Large intestine (tissue), 3 donors: Measurements from ENCODE around the gene SLC2A13. TPM values are rescaled to one million over a fixed set of nuclear protein-coding genes. Genes with fewer than 3 reads are reported as not detected.
"Not testable (repeated sequence)": the region's sequence is repeated elsewhere in the genome, so short reads cannot be mapped to it uniquely, and the experiment has no call there.

Source experiments
- DNase-seq, 2 donors: peaks; one replicate each; pipeline versions ENCODE4 v3.0.0 to v3.0.0-alpha.2; 2013
- H3K27ac ChIP-seq: one replicate; pipeline ENCODE4 v1.5.1; 2013; ENCODE audit warnings: low read length
- H3K27me3 ChIP-seq: 2 replicates; pipeline ENCODE4 v1.6.1; 2013; ENCODE audit warnings: low read length; ENCODE audit not compliant: control insufficient read depth, insufficient read depth
- H3K36me3 ChIP-seq: 2 replicates; pipeline ENCODE4 v1.6.1; 2013; ENCODE audit warnings: low read length; ENCODE audit not compliant: control insufficient read depth, insufficient read depth
- H3K4me1 ChIP-seq: one replicate; pipeline ENCODE4 v1.6.1; 2013; ENCODE audit warnings: low read length; ENCODE audit not compliant: control insufficient read depth, insufficient read depth
- H3K4me3 ChIP-seq: one replicate; pipeline ENCODE4 v1.5.1; 2013; ENCODE audit warnings: low read length
- H3K9me3 ChIP-seq: one replicate; pipeline ENCODE4 v1.6.1; 2013; ENCODE audit warnings: mild to moderate bottlenecking, low read depth, low read length, moderate library complexity; ENCODE audit not compliant: control insufficient read depth
- WGBS: methylation state at CpG from one replicate; pipeline ENCODE4 v1.1.5; 2013; ENCODE audit warnings: low lambda C conversion rate; ENCODE audit not compliant: insufficient coverage; 5-methylcytosine and 5-hydroxymethylcytosine counted together
- polyA plus RNA-seq: library from polyadenylated mRNA; unstranded; fragments of 120-200 nt; gene quantifications from one replicate; pipeline ENCODE4 v1.2.1, GENCODE V29; 2013

SLC2A13 gene
- polyA plus RNA-seq, 1 donor: 21.4 TPM

GRCh38 chr12:39831587-39832315 is 274.1 kb downstream of the SLC2A13 start:
- no peak for DNase-seq
- 50% methylated on average over 1 of the region's 1 CpG for WGBS
- H3K9me3 ChIP-seq: no peaks in the 10 kb centered on the region
- H3K36me3 ChIP-seq: no peaks in the 10 kb centered on the region
- H3K4me3 ChIP-seq: no peak overlapping the region
- no peaks in the 10 kb centered on the region for H3K27me3 ChIP-seq
- H3K4me1 ChIP-seq: no peaks in the 10 kb centered on the region
- no peak overlapping the region for H3K27ac ChIP-seq

- Histone ChIP-seq H3K36me3 (no peaks in the 10 kb centered on the region), H3K4me3 (no peak overlapping the region), H3K4me1 (no peaks in the 10 kb centered on the region), H3K27me3 (no peaks in the 10 kb centered on the region), H3K9me3 (no peaks in the 10 kb centered on the region), H3K27ac (no peak overlapping the region)
- 60% methylated on average over 2 of the region's 5 CpGs for WGBS
- DNase-seq: no peak
Measured at GRCh38 chr12:39830852-39831520, 274.9 kb downstream of the SLC2A13 start.

GRCh38 chr12:39830171-39830570 is 275.7 kb downstream of the SLC2A13 start:
- H3K36me3 ChIP-seq: no peaks in the 10 kb centered on the region
- DNase-seq: no peak
- no peaks in the 10 kb centered on the region for H3K27me3 ChIP-seq
- H3K9me3 ChIP-seq: no peaks in the 10 kb centered on the region
- H3K27ac ChIP-seq: no peak overlapping the region
- H3K4me1 ChIP-seq: no peaks in the 10 kb centered on the region
- no CpG with 5 or more reads among the region's 4 CpGs for WGBS
- H3K4me3 ChIP-seq: no peak overlapping the region

- H3K4me1 ChIP-seq: no peaks in the 10 kb centered on the region
- no peak overlapping the region for H3K27ac ChIP-seq
- no peaks in the 10 kb centered on the region for H3K36me3 ChIP-seq
- no peaks in the 10 kb centered on the region for H3K27me3 ChIP-seq
- WGBS: 80% methylated on average over 1 of the region's 3 CpGs
- H3K9me3 ChIP-seq: no peaks in the 10 kb centered on the region
- DNase-seq: no peak
- H3K4me3 ChIP-seq: no peak overlapping the region
Measured at GRCh38 chr12:39824505-39825212, 281.2 kb downstream of the SLC2A13 start.

GRCh38 chr12:39816671-39817185 is 289.2 kb downstream of the SLC2A13 start:
- Histone ChIP-seq H3K4me3 (no peak overlapping the region), H3K4me1 (no peaks in the 10 kb centered on the region), H3K27me3 (no peaks in the 10 kb centered on the region), H3K27ac (no peak overlapping the region), H3K9me3 (no peaks in the 10 kb centered on the region), H3K36me3 (no peaks in the 10 kb centered on the region)
- no peak for DNase-seq

- DNase-seq: no peak
- H3K4me1 ChIP-seq: no peaks in the 10 kb centered on the region
- no peak overlapping the region for H3K27ac ChIP-seq
- no peaks in the 10 kb centered on the region for H3K9me3 ChIP-seq
- no CpG with 5 or more reads among the region's 2 CpGs for WGBS
- H3K36me3 ChIP-seq: no peaks in the 10 kb centered on the region
- H3K4me3 ChIP-seq: no peak overlapping the region
- H3K27me3 ChIP-seq: no peaks in the 10 kb centered on the region
Measured at GRCh38 chr12:39815746-39816145, 290.1 kb downstream of the SLC2A13 start.

- WGBS: 100% methylated on average over 1 of the region's 2 CpGs
- no peaks in the 10 kb centered on the region for H3K4me1 ChIP-seq
- H3K27ac ChIP-seq: no peak overlapping the region
- no peaks in the 10 kb centered on the region for H3K36me3 ChIP-seq
- no peak overlapping the region for H3K4me3 ChIP-seq
- H3K9me3 ChIP-seq: no peaks in the 10 kb centered on the region
- no peak for DNase-seq
- no peaks in the 10 kb centered on the region for H3K27me3 ChIP-seq
Measured at GRCh38 chr12:39814626-39815025, 291.3 kb downstream of the SLC2A13 start.

- no peaks in the 10 kb centered on the region for H3K9me3 ChIP-seq
- no peaks in the 10 kb centered on the region for H3K36me3 ChIP-seq
- DNase-seq: no peak
- no peaks in the 10 kb centered on the region for H3K4me1 ChIP-seq
- no peaks in the 10 kb centered on the region for H3K27me3 ChIP-seq
- 87% methylated on average over 4 of the region's 5 CpGs for WGBS
- H3K27ac ChIP-seq: no peak overlapping the region
- H3K4me3 ChIP-seq: no peak overlapping the region
Measured at GRCh38 chr12:39813776-39814175, 292.1 kb downstream of the SLC2A13 start.

GRCh38 chr12:39812456-39812855 is 293.4 kb downstream of the SLC2A13 start:
- H3K36me3 ChIP-seq, H3K4me1 ChIP-seq, DNase-seq, H3K9me3 ChIP-seq, H3K27me3 ChIP-seq, H3K4me3 ChIP-seq, H3K27ac ChIP-seq: not testable (repeated sequence)
- 100% methylated on average over 2 of the region's 10 CpGs for WGBS

- Histone ChIP-seq H3K9me3 (no peaks in the 10 kb centered on the region), H3K27me3 (no peaks in the 10 kb centered on the region), H3K36me3 (no peaks in the 10 kb centered on the region), H3K27ac (no peak overlapping the region), H3K4me1 (no peaks in the 10 kb centered on the region), H3K4me3 (no peak overlapping the region)
- no peak for DNase-seq
- WGBS: 80% methylated on average over 1 of the region's 5 CpGs
Measured at GRCh38 chr12:39807043-39807442, 298.8 kb downstream of the SLC2A13 start.
